Type B pancreatic cell (in vitro differentiated cells): ENCODE data around the gene ADCK2. TPM values are rescaled to one million over a fixed set of nuclear protein-coding genes. Genes with fewer than 3 reads are reported as not detected.
A peak's percentile ranks its signal among the peaks of the same experiment; 100 is the strongest.
"Not testable (repeated sequence)": the region's sequence is repeated elsewhere in the genome, so short reads cannot be mapped to it uniquely, and the experiment has no call there.

Experiments used
- DNase-seq: peaks from one replicate; pipeline ENCODE4 v3.0.0; 2021; ENCODE audit warnings: mixed read lengths; ENCODE audit not compliant: unreplicated experiment; ENCODE audit errors: extremely low spot score
- H3K27ac Mint-ChIP-seq: 2 replicates; pipeline ENCODE4 v1.8.0; 2021; ENCODE audit warnings: mild to moderate bottlenecking, mixed read lengths
- H3K27me3 Mint-ChIP-seq: 2 replicates; pipeline ENCODE4 v1.8.0; 2021; ENCODE audit warnings: mixed read lengths
- H3K36me3 Mint-ChIP-seq: 2 replicates; pipeline ENCODE4 v1.8.0; 2021; ENCODE audit warnings: mixed read lengths
- H3K4me1 Mint-ChIP-seq: one replicate; pipeline ENCODE4 v1.8.0; 2021; ENCODE audit warnings: mixed read lengths; ENCODE audit not compliant: unreplicated experiment
- H3K4me3 Mint-ChIP-seq: 2 replicates; pipeline ENCODE4 v1.8.0; 2021; ENCODE audit warnings: mild to moderate bottlenecking, mixed read lengths
- H3K9me3 Mint-ChIP-seq: 2 replicates; pipeline ENCODE4 v1.8.0; 2021; ENCODE audit warnings: mixed read lengths
- total RNA-seq: library from RNA; stranded (reverse); gene quantifications from 2 replicates; pipeline ENCODE4 v1.2.1, GENCODE V29; 2021; ENCODE audit warnings: low replicate concordance
- TF ChIP-seq, protein P1 (sequence below): fragments of 200-600 bp; sonication (generic); conservative IDR thresholded peaks from 2 replicates; pipeline ENCODE4 v1.5.0; 2021; ENCODE audit warnings: antibody characterized with exemption, mild to moderate bottlenecking

The ADCK2 gene
- total RNA-seq, 1 donor from 2014 or later, result 16.3 TPM

DNA sequence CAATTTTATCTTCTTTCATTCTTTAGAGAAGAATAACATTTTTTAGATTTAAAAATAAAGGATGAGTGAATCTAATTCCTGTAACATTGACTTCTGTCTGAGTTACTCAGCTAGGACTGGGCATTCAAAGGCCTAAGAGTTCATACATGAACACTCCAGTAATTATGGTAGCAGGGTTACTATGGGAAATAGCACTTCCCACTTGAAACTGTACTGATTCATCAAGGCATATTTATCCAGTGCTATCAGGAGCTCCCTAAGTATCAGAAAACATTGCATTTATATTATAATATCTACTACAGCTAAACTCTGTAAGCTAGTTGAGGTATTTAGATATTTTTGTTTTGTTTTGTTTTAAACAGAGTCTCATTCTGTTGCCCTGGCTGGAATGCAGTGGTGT, 65.5 kb downstream of the ADCK2 start:
- H3K9me3 Mint-ChIP-seq, result no peaks in the 10 kb centered on the region
- no peaks in the 10 kb centered on the region for H3K4me1 Mint-ChIP-seq
- H3K27ac Mint-ChIP-seq, result no peak overlapping the region
- TF ChIP-seq, protein P1, sequence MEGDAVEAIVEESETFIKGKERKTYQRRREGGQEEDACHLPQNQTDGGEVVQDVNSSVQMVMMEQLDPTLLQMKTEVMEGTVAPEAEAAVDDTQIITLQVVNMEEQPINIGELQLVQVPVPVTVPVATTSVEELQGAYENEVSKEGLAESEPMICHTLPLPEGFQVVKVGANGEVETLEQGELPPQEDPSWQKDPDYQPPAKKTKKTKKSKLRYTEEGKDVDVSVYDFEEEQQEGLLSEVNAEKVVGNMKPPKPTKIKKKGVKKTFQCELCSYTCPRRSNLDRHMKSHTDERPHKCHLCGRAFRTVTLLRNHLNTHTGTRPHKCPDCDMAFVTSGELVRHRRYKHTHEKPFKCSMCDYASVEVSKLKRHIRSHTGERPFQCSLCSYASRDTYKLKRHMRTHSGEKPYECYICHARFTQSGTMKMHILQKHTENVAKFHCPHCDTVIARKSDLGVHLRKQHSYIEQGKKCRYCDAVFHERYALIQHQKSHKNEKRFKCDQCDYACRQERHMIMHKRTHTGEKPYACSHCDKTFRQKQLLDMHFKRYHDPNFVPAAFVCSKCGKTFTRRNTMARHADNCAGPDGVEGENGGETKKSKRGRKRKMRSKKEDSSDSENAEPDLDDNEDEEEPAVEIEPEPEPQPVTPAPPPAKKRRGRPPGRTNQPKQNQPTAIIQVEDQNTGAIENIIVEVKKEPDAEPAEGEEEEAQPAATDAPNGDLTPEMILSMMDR, result no peak
- H3K36me3 Mint-ChIP-seq, result peaks cover 23% of the 10 kb centered on the region
- H3K4me3 Mint-ChIP-seq, result no peak overlapping the region
- H3K27me3 Mint-ChIP-seq, result no peaks in the 10 kb centered on the region
- no peak for DNase-seq

DNA sequence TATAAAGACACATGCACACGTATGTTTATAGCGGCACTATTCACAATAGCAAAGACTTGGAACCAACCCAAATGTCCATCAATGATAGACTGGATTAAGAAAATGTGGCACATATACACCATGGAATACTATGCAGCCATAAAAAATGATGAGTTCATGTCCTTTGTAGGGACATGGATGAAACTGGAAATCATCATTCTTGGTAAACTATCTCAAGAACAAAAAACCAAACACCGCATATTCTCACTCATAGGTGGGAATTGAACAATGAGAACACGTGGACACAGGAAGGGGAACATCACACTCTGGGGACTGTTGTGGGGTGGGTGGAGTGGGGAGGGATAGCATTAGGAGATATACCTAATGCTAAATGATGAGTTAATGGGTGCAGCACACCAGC, 70.5 kb downstream of the ADCK2 start:
- DNase-seq, H3K4me1 Mint-ChIP-seq: not testable (repeated sequence)
- H3K36me3 Mint-ChIP-seq, result peaks cover 18% of the 10 kb centered on the region

DNA sequence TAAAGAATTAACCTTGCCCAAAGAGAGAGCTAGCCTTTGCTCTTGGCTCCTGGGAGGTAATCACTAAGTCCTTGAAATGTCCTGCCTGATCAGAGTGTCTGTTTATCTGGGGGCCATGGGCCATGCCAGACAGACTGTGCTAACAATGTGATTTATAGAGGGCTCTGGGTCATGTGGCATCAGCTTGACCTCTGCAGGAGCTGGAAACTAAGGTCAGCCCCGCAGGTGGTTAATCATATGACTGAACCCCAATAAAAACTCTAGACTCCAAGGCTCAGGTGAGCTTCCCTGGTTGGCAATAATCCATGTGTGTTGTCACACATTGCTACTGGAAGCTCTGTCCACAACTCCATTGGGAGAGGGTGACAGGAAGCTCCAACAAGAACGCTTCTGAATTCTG, 71.3 kb downstream of the ADCK2 start:
- Mint-ChIP-seq H3K27me3 (no peaks in the 10 kb centered on the region), H3K27ac (peak overlapping the region; percentile 48), H3K4me1 (no peaks in the 10 kb centered on the region), H3K4me3 (no peak overlapping the region), H3K9me3 (no peaks in the 10 kb centered on the region), H3K36me3 (peaks cover 18% of the 10 kb centered on the region)
- TF ChIP-seq, protein P1, result no peak
- DNase-seq, result no peak

More for the DNA sequence above, 70.5 kb downstream of the ADCK2 start:
- not testable (repeated sequence) for H3K9me3 Mint-ChIP-seq, H3K27ac Mint-ChIP-seq, H3K4me3 Mint-ChIP-seq, H3K27me3 Mint-ChIP-seq

Other genes starting within 250 kb of the ADCK2 start
- 98.6 and 127 TPM in 2 replicates for gene MKRN1, start 193.4 kb upstream of the ADCK2 start, total RNA-seq
- gene DENND2A, start 32.1 kb upstream of the ADCK2 start, total RNA-seq, result 6.2 and 25.4 TPM in 2 replicates
- gene NDUFB2, start 23.8 kb downstream of the ADCK2 start, total RNA-seq, result 179 and 258 TPM in 2 replicates